ENCODE results near the gene CLTC.
"Not testable (repeated sequence)": the region's sequence is repeated elsewhere in the genome, so short reads cannot be mapped to it uniquely, and the experiment has no call there.

Gene CLTC

GRCh38 chr17:59619298-59620063 lies at the start of gene CLTC:
Gene CLTC (plus strand): TSS chr17:59619895. CDS start chr17:59620132, 237 bp downstream.
- DNase-seq, result peak; percentile 92 to 99 (median 99)

- DNase-seq, result no peak
These were observed 47.3 kb upstream of the CLTC start for GRCh38 chr17:59572301-59572924.

GRCh38 chr17:59584168-59584567 lies 35.5 kb upstream of the CLTC start:
- DNase-seq, result not testable (repeated sequence)

GRCh38 chr17:59600169-59600568 lies 19.5 kb upstream of the CLTC start:
- no peak for DNase-seq

- no peak for DNase-seq
These were observed 18.6 kb upstream of the CLTC start for GRCh38 chr17:59601130-59601529.

GRCh38 chr17:59607061-59607460 lies 12.6 kb upstream of the CLTC start:
- DNase-seq, result no peak

- peak in 1 of 3 experiments; percentile 3 for DNase-seq
These were observed 11.8 kb upstream of the CLTC start for GRCh38 chr17:59607817-59608403.

GRCh38 chr17:59611503-59611902 lies 8.2 kb upstream of the CLTC start:
- no peak for DNase-seq

GRCh38 chr17:59616253-59616920 lies 3.3 kb upstream of the CLTC start:
- no peak for DNase-seq

- peak in 1 of 3 experiments; percentile 53 for DNase-seq
These were observed 2.5 kb upstream of the CLTC start for GRCh38 chr17:59617156-59617732.

GRCh38 chr17:59619035-59619297 lies 729 bp upstream of the CLTC start:
- DNase-seq, result no peak

GRCh38 chr17:59620064-59620359 lies 317 bp downstream of the CLTC start:
- DNase-seq, result no peak

GRCh38 chr17:59620518-59621259 lies 994 bp downstream of the CLTC start:
- DNase-seq, result peak; percentile 29 to 77 (median 50)

GRCh38 chr17:59621771-59622170 lies 2.1 kb downstream of the CLTC start:
- no peak for DNase-seq

GRCh38 chr17:59623151-59623550 lies 3.5 kb downstream of the CLTC start:
- DNase-seq, result no peak

- DNase-seq, result no peak
These were observed 7.1 kb downstream of the CLTC start for GRCh38 chr17:59626756-59627155.

- no peak for DNase-seq
These were observed 7.6 kb downstream of the CLTC start for GRCh38 chr17:59627274-59627673.

GRCh38 chr17:59627770-59628171 lies 8.1 kb downstream of the CLTC start:
- no peak for DNase-seq

GRCh38 chr17:59629174-59629573 lies 9.5 kb downstream of the CLTC start:
- DNase-seq, result no peak

GRCh38 chr17:59631276-59631675 lies 11.6 kb downstream of the CLTC start:
- no peak for DNase-seq

- DNase-seq, result no peak
These were observed 12.7 kb downstream of the CLTC start for GRCh38 chr17:59632398-59632797.

GRCh38 chr17:59633658-59634359 lies 14.1 kb downstream of the CLTC start:
- DNase-seq, result no peak

Data from NCI-H1417 (cell line).